K562 (cell line): ENCODE results near the gene LRRC19. TPM values are rescaled to one million over a fixed set of nuclear protein-coding genes. Genes with fewer than 3 reads are reported as not detected.

ENCODE experiments used
- ATAC-seq: fragments of 200-7000 bp; cut with Tn5 transposase; 3 replicates; pipeline ENCODE4 v1.9.1; 2020; ENCODE audit warnings: moderate library complexity
- BruUV-seq: library from RNA; stranded (reverse); fragments of 400-500 nt; replicated peaks from 2 replicates; lab custom pipeline; 2021; lab: Mats Ljungman, UMichigan
- CTCF ChIA-PET: fragments of 300-600 bp; formaldehyde crosslinking; extraction: SDS; loops from one replicate; lab custom pipeline; 2021; ENCODE audit warnings: low intra/inter-chr PET ratio; lab: Yijun Ruan, JAX
- POLR2A ChIA-PET: fragments of 300-600, 350-650 bp; sonication (Branson Sonifier 250); formaldehyde crosslinking; extraction: SDS; loops from one replicate; lab custom pipeline; 2021; ENCODE audit warnings: antibody characterized with exemption, inconsistent platforms; lab: Yijun Ruan, JAX
- DNase-seq, 4 experiments: peaks; one replicate each; pipeline versions ENCODE4 v3.0.0 to v3.0.0-alpha.2; 2011 to 2018; ENCODE audit warnings: low spot score in 3 of 4, mixed read lengths in 3 of 4; ENCODE audit errors: extremely low read depth in 1 of 4
- FAIRE-seq: peaks from 2 replicates; lab custom pipeline; 2011; peaks lifted over from hg19 to GRCh38; lab: Jason Lieb, UNC
- H2AFZ ChIP-seq: 2 replicates; pipeline ENCODE4 v1.6.0; 2011; ENCODE audit warnings: low read depth, low read length, control low read depth, inconsistent platforms
- H3K27ac ChIP-seq: fragments of 200-600 bp; 3 replicates; pipeline ENCODE4 v1.8.0; 2011; ENCODE audit warnings: low read depth, mild to moderate bottlenecking, control low read depth, inconsistent platforms, low read length, moderate library complexity, mixed read lengths; ENCODE audit errors: extremely low read depth
- H3K27me3 ChIP-seq, 2 experiments: fragments of 300-600 bp in 1 of 2; 2 replicates in 1 of 2; 3 replicates in 1 of 2; pipeline versions ENCODE4 v1.6.0 to v1.8.0; 2011; ENCODE audit warnings: inconsistent platforms in 2 of 2, low read length in 2 of 2, mild to moderate bottlenecking in 1 of 2, mixed read lengths in 1 of 2, moderate library complexity in 1 of 2; ENCODE audit not compliant: control insufficient read depth in 2 of 2, insufficient read depth in 2 of 2
- H3K36me3 ChIP-seq: fragments of 300-600 bp; 3 replicates; pipeline ENCODE4 v1.8.0; 2011; ENCODE audit warnings: mild to moderate bottlenecking, low read length, inconsistent platforms; ENCODE audit not compliant: control insufficient read depth, insufficient read depth
- H3K4me1 ChIP-seq, 2 experiments: fragments of 200-600 bp in 1 of 2; replicated peaks in 1 of 2; 2 replicates in 1 of 2; 3 replicates in 1 of 2; pipeline versions ENCODE4 v1.5.1 to v1.8.0; 2011; ENCODE audit warnings: inconsistent platforms in 2 of 2, low read length in 2 of 2, mild to moderate bottlenecking in 1 of 2, mixed read lengths in 1 of 2, moderate library complexity in 1 of 2; ENCODE audit not compliant: control insufficient read depth in 2 of 2, insufficient read depth in 2 of 2
- H3K4me2 ChIP-seq: 2 replicates; pipeline ENCODE4 v1.6.1; 2011; ENCODE audit warnings: low read length, control low read depth, inconsistent platforms, mixed read lengths; ENCODE audit not compliant: insufficient read depth
- H3K4me3 ChIP-seq: fragments of 200-600 bp; sonication (generic), shearing (Covaris generic); 2 replicates; pipeline ENCODE4 v1.5.1; 2016; ENCODE audit warnings: control low read depth, inconsistent platforms
- H3K79me2 ChIP-seq: fragments of 200-600 bp; 3 replicates; pipeline ENCODE4 v1.8.0; 2011; ENCODE audit warnings: low read length, inconsistent platforms; ENCODE audit not compliant: control insufficient read depth, insufficient read depth
- H3K9ac ChIP-seq, 2 experiments: 2 replicates each; pipeline versions ENCODE4 v1.6.0 to v1.6.1; 2011; ENCODE audit warnings: low read depth in 2 of 2, low read length in 2 of 2, control low read depth in 1 of 2, inconsistent platforms in 1 of 2, mild to moderate bottlenecking in 1 of 2, mixed read lengths in 1 of 2; ENCODE audit not compliant: insufficient read depth in 1 of 2
- H3K9me1 ChIP-seq: one replicate; pipeline ENCODE4 v1.6.0; 2011; ENCODE audit warnings: inconsistent platforms, mild to moderate bottlenecking, low read length, moderate library complexity; ENCODE audit not compliant: control insufficient read depth, insufficient read depth
- H3K9me3 ChIP-seq: replicated peaks from 2 replicates; pipeline ENCODE4 v1.5.1; 2011; ENCODE audit warnings: low read depth, low read length, inconsistent platforms; ENCODE audit not compliant: control insufficient read depth, insufficient read depth
- H4K20me1 ChIP-seq: replicated peaks from 2 replicates; pipeline ENCODE4 v1.6.1; 2011; ENCODE audit warnings: low read length, inconsistent platforms, mixed read lengths; ENCODE audit not compliant: control insufficient read depth, insufficient read depth
- CSDE1 ChIP-seq, 2 experiments: fragments of 450-650 bp; IDR thresholded peaks; 2 replicates each; pipeline ENCODE4 v1.6.1; 2016; ENCODE audit warnings: mild to moderate bottlenecking in 1 of 2
- FOSL1 ChIP-seq: fragments of 200-800 bp; sonication (Bioruptor generic); conservative IDR thresholded peaks from 2 replicates; pipeline ENCODE4 v1.6.1; 2016; ENCODE audit warnings: missing genetic modification characterization, missing compliant biosample characterization
- FOXK2 ChIP-seq, 2 experiments: fragments of 450-650 bp; IDR thresholded peaks in 1 of 2; conservative IDR thresholded peaks in 1 of 2; 2 replicates each; pipeline ENCODE4 v1.6.1; 2016; ENCODE audit warnings: low read depth in 2 of 2, mild to moderate bottlenecking in 1 of 2
- IFI16 ChIP-seq: fragments of 250-450 bp; sonication (Bioruptor Pico); IDR thresholded peaks from 2 replicates; pipeline ENCODE4 v2.1.2; 2022; ENCODE audit warnings: mild to moderate bottlenecking, inconsistent platforms
- MEIS2 ChIP-seq: fragments of 450-650 bp; IDR thresholded peaks from 2 replicates; pipeline ENCODE4 v1.6.1; 2014; ENCODE audit warnings: mild to moderate bottlenecking; ENCODE audit not compliant: partially characterized antibody
- NELFE ChIP-seq: IDR thresholded peaks from 2 replicates; pipeline ENCODE4 v1.6.1; 2011; ENCODE audit warnings: mild to moderate bottlenecking; ENCODE audit not compliant: insufficient read depth, insufficient read length
- NR2C2 ChIP-seq, 2 experiments: fragments of 200-800 bp in 1 of 2; sonication (Bioruptor generic) in 1 of 2; sonication (generic) in 1 of 2; formaldehyde crosslinking in 1 of 2; IDR thresholded peaks; 2 replicates each; pipeline versions ENCODE4 v1.6.1 to v1.8.0; 2016 to 2022; ENCODE audit warnings: mild to moderate bottlenecking in 1 of 2, missing compliant biosample characterization in 1 of 2, missing genetic modification characterization in 1 of 2, missing genetic modification reagents in 1 of 2
- TCF3 ChIP-seq: sonication (generic); formaldehyde crosslinking; IDR thresholded peaks from 2 replicates; pipeline ENCODE4 v1.4.0; 2020; ENCODE audit warnings: mild to moderate bottlenecking, missing genetic modification reagents
- TEAD1 ChIP-seq, 2 experiments: fragments of 450-650 bp in 1 of 2; sonication (generic) in 1 of 2; formaldehyde crosslinking; IDR thresholded peaks; 2 replicates each; pipeline versions ENCODE4 v1.4.0 to v1.8.0; 2020 to 2022; ENCODE audit warnings: mild to moderate bottlenecking in 2 of 2, missing genetic modification reagents in 1 of 2
- ZNF551 ChIP-seq: fragments of 250-450 bp; sonication (Bioruptor Pico); IDR thresholded peaks from 2 replicates; pipeline ENCODE4 v1.5.0; 2021; ENCODE audit warnings: mild to moderate bottlenecking, moderate library complexity
- WGBS: fragments of 100-300 bp; shearing (Covaris generic); methylation state at CpG from one replicate; pipeline ENCODE4 v1.1.6; 2016; ENCODE audit warnings: low coverage, mixed read lengths; ENCODE audit not compliant: insufficient coverage; ENCODE audit errors: missing lambda C conversion rate; 5-methylcytosine and 5-hydroxymethylcytosine counted together
- in situ Hi-C: fragments of 300-500 bp; cut with MboI; formaldehyde crosslinking; loops from 4 replicates; pipeline ENCODE4 v1.15.0; 2018; ENCODE audit warnings: inconsistent platforms, mixed read lengths
- intact Hi-C: fragments of 100-400 bp; cut with micrococcal nuclease; formaldehyde crosslinking; loops from 2 replicates; pipeline ENCODE4 v1.14.2; 2022
- polyA plus RNA-seq, 8 experiments: library from polyadenylated mRNA; depleted of rRNA in 4 of 8; stranded (reverse) in 5 of 8; unstranded in 3 of 8; fragments of >200 nt; fragmentation: Nextera tagmentation in 2 of 8; fragmentation: Illumina TruSeq in 1 of 8; extraction: Ambion mirVana in 2 of 8; extraction: Trizol in 1 of 8; gene quantifications; 2 replicates each; pipeline versions ENCODE4 v1.2.1 to v1.2.3, GENCODE V29; 2011 to 2014; ENCODE audit warnings: inconsistent platforms in 1 of 8, missing spikeins in 1 of 8
- total RNA-seq, 7 experiments: library from RNA; depleted of rRNA in 6 of 7; stranded (reverse); fragments of >200 nt in 6 of 7; fragmentation: Illumina TruSeq in 2 of 7; extraction: Trizol in 2 of 7; gene quantifications; 2 replicates each; pipeline versions ENCODE4 v1.2.1 to v1.2.3, GENCODE V29; 2011 to 2021; ENCODE audit warnings: low replicate concordance in 1 of 7
- TF ChIP-seq, protein P1 (sequence below): sonication (generic); formaldehyde crosslinking; IDR thresholded peaks from 2 replicates; pipeline ENCODE4 v1.8.1; 2023; ENCODE audit warnings: mild to moderate bottlenecking, missing genetic modification reagents
- TF ChIP-seq, protein P2 (sequence below): fragments of 450-650 bp; formaldehyde crosslinking; IDR thresholded peaks from 2 replicates; pipeline ENCODE4 v1.4.0; 2020; ENCODE audit warnings: mild to moderate bottlenecking, moderate library complexity
- TF ChIP-seq, protein P3 (sequence below): IDR thresholded peaks from 3 replicates; pipeline ENCODE4 v1.6.1; 2011; ENCODE audit warnings: borderline replicate concordance, mild to moderate bottlenecking; ENCODE audit not compliant: insufficient read length, insufficient read depth
- TF ChIP-seq, protein P4 (sequence below): fragments of 250-450 bp; sonication (Bioruptor Pico); IDR thresholded peaks from 2 replicates; pipeline ENCODE4 v1.8.0; 2022; ENCODE audit warnings: moderate library complexity, mild to moderate bottlenecking, inconsistent platforms
- TF ChIP-seq, protein P5 (sequence below): fragments of 450-650 bp; formaldehyde crosslinking; IDR thresholded peaks from 2 replicates; pipeline ENCODE4 v1.4.0; 2020; ENCODE audit warnings: mild to moderate bottlenecking, moderate library complexity

The LRRC19 gene
- total and polyA plus RNA-seq, 9 of the 15 experiments (the other 6 are each of a cell fraction or from before 2014, with no cell fraction given): not detected

DNA sequence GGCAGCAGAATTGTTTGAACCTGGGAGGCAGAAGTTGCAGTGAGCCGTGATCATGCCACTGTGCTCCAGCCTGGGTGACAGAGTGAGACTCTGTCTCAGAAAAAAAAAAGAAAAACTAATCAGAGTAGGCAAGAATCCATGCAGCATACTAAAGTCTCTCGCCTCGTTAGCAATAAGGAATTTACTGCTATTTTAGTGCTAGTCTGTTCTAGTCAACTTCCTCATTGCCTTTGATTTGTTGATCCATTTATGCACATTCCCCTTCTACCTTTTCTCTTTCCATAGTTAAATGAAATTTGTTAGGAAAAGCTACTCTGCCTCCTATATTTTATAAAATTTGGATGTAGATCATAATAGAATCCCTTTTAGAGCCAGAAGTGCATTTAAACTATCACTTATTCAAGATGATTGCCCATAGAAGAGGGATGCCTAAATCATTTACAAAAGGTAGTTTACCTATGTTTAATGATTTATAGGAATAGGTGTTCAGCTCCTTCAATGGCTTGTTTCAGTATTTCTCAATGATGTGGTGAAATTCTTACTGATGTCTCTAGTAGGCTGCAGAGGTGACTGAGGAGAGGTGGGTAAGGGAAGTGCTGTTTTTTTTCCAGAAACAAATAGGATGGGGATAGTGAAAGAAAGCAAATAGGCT, 1.9 kb downstream of the LRRC19 start:
- POLR2A ChIA-PET: no interaction called here
- FAIRE-seq (no peak), DNase-seq (no peak), ATAC-seq (no peak)
- no peaks in the 10 kb centered on the region for H3K4me1 ChIP-seq
- H3K9me3 ChIP-seq: no peaks in the 10 kb centered on the region
- in situ Hi-C loops: no loop called here
- no TSS peak for BruUV-seq
- H3K36me3 ChIP-seq: no peaks in the 10 kb centered on the region
- H3K79me2 ChIP-seq: no peaks in the 10 kb centered on the region
- CTCF ChIA-PET: no interaction called here
- no peak overlapping the region for H3K27ac ChIP-seq
- WGBS: 20% methylated on average over 1 of the region's 3 CpGs
- intact Hi-C loops: no loop called here
- no peaks in the 10 kb centered on the region for H4K20me1 ChIP-seq
- no peaks in the 10 kb centered on the region for H3K9me1 ChIP-seq
- no peak overlapping the region for H2AFZ ChIP-seq
- H3K4me2 ChIP-seq: no peak overlapping the region
- no peak overlapping the region for H3K9ac ChIP-seq
- H3K27me3 ChIP-seq: no peaks in the 10 kb centered on the region
- no peak overlapping the region for H3K4me3 ChIP-seq
- TF ChIP-seq IFI16 (no peak), NR2C2 (CRISPR knock-in tag; IDR thresholded peaks at IDR 0.05) (no peak), NR2C2 (tag; IDR thresholded peaks at IDR 0.05) (no peak), TCF3 (CRISPR knock-in tag) (no peak), FOSL1 (tag) (no peak), ZNF551 (CRISPR knock-in tag) (no peak), TEAD1 (CRISPR knock-in tag; IDR thresholded peaks at IDR 0.05) (no peak), CSDE1 (IDR thresholded peaks at IDR 0.05) (no peak), NELFE (no peak), FOXK2 (conservative IDR thresholded peaks at IDR 0.05 in 1 of 2, IDR thresholded peaks at IDR 0.05 in 1 of 2; ENCODE audit: low read depth in 2 of 2) (no peak), MEIS2 (no peak)
- TF ChIP-seq, protein P1, sequence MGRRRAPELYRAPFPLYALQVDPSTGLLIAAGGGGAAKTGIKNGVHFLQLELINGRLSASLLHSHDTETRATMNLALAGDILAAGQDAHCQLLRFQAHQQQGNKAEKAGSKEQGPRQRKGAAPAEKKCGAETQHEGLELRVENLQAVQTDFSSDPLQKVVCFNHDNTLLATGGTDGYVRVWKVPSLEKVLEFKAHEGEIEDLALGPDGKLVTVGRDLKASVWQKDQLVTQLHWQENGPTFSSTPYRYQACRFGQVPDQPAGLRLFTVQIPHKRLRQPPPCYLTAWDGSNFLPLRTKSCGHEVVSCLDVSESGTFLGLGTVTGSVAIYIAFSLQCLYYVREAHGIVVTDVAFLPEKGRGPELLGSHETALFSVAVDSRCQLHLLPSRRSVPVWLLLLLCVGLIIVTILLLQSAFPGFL: no peak
- TF ChIP-seq, protein P2, sequence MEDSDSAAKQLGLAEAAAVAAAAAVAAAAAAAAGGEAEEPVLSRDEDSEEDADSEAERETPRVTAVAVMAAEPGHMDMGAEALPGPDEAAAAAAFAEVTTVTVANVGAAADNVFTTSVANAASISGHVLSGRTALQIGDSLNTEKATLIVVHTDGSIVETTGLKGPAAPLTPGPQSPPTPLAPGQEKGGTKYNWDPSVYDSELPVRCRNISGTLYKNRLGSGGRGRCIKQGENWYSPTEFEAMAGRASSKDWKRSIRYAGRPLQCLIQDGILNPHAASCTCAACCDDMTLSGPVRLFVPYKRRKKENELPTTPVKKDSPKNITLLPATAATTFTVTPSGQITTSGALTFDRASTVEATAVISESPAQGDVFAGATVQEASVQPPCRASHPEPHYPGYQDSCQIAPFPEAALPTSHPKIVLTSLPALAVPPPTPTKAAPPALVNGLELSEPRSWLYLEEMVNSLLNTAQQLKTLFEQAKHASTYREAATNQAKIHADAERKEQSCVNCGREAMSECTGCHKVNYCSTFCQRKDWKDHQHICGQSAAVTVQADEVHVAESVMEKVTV (CRISPR knock-in tag): no peak
- TF ChIP-seq, protein P3, sequence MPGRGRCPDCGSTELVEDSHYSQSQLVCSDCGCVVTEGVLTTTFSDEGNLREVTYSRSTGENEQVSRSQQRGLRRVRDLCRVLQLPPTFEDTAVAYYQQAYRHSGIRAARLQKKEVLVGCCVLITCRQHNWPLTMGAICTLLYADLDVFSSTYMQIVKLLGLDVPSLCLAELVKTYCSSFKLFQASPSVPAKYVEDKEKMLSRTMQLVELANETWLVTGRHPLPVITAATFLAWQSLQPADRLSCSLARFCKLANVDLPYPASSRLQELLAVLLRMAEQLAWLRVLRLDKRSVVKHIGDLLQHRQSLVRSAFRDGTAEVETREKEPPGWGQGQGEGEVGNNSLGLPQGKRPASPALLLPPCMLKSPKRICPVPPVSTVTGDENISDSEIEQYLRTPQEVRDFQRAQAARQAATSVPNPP: no peak
- TF ChIP-seq, protein P4, sequence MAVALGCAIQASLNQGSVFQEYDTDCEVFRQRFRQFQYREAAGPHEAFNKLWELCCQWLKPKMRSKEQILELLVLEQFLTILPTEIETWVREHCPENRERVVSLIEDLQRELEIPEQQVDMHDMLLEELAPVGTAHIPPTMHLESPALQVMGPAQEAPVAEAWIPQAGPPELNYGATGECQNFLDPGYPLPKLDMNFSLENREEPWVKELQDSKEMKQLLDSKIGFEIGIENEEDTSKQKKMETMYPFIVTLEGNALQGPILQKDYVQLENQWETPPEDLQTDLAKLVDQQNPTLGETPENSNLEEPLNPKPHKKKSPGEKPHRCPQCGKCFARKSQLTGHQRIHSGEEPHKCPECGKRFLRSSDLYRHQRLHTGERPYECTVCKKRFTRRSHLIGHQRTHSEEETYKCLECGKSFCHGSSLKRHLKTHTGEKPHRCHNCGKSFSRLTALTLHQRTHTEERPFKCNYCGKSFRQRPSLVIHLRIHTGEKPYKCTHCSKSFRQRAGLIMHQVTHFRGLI (CRISPR knock-in tag): no peak
- TF ChIP-seq, protein P5, sequence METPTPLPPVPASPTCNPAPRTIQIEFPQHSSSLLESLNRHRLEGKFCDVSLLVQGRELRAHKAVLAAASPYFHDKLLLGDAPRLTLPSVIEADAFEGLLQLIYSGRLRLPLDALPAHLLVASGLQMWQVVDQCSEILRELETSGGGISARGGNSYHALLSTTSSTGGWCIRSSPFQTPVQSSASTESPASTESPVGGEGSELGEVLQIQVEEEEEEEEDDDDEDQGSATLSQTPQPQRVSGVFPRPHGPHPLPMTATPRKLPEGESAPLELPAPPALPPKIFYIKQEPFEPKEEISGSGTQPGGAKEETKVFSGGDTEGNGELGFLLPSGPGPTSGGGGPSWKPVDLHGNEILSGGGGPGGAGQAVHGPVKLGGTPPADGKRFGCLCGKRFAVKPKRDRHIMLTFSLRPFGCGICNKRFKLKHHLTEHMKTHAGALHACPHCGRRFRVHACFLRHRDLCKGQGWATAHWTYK (CRISPR knock-in tag): no peak
